ENCODE results near the gene ARMC5.

The ARMC5 gene

GRCh38 chr16:31507617-31507928 lies 48.3 kb downstream of the ARMC5 start:
- peak overlapping the region; percentile 75 for H3K27ac ChIP-seq (ENCODE audit: low read length, poor library complexity, severe bottlenecking)
- peak overlapping the region; percentile 36 for H4K91ac ChIP-seq (ENCODE audit: low read length)
- peak overlapping the region; percentile 98 for H3K9ac ChIP-seq (ENCODE audit: low read length)
- H4K8ac ChIP-seq (ENCODE audit: low read length), result no peak overlapping the region
- peak overlapping the region; percentile 89 for H3K4me2 ChIP-seq (ENCODE audit: low read length, poor library complexity, severe bottlenecking)
- H3K9me3 ChIP-seq (ENCODE audit: control insufficient read depth, low read length), result peaks cover 2% of the 10 kb centered on the region
- peak overlapping the region in 1 of 2 experiments; percentile 80 for H2BK12ac ChIP-seq (ENCODE audit: low read length in 2 of 2)
- H2BK5ac ChIP-seq (ENCODE audit: low read depth, low read length, poor library complexity, severe bottlenecking), result no peak overlapping the region
- peak overlapping the region; percentile 94 to 98 for H3K4ac ChIP-seq (ENCODE audit: low read depth in 1 of 2, low read length in 2 of 2)
- WGBS, result 2% methylated on average over 12 of the region's 12 CpGs
- peaks cover 6 to 21% of the 10 kb centered on the region in 2 experiments for H3K36me3 ChIP-seq (ENCODE audit: control insufficient read depth in 1 of 2, insufficient read depth in 2 of 2, low read depth in 1 of 2, low read length in 2 of 2)
- no peaks in the 10 kb centered on the region for H3K27me3 ChIP-seq (ENCODE audit: control insufficient read depth in 1 of 2, insufficient read depth in 1 of 2, low read length in 2 of 2)
- H3K4me1 ChIP-seq (ENCODE audit: control insufficient read depth, insufficient read depth, low read depth, low read length), result peaks cover 4% of the 10 kb centered on the region
- H2AK5ac ChIP-seq (ENCODE audit: low read length, severe bottlenecking), result peak overlapping the region; percentile 60
- peak overlapping the region; percentile 88 to 91 for H3K14ac ChIP-seq (ENCODE audit: low read length in 2 of 2)
- H3K18ac ChIP-seq (ENCODE audit: low read depth in 1 of 2, low read length in 2 of 2), result peak overlapping the region; percentile 86 to 98
- H3K23ac ChIP-seq (ENCODE audit: low read length in 2 of 2), result peak overlapping the region in 1 of 2 experiments; percentile 94
- H3K4me3 ChIP-seq (ENCODE audit: insufficient read depth in 1 of 2, low read depth in 1 of 2, low read length in 2 of 2), result peak overlapping the region; percentile 94 to 97
- peak overlapping the region; percentile 68 for H2AFZ ChIP-seq (ENCODE audit: low read depth, low read length)
- H2BK15ac ChIP-seq (ENCODE audit: low read depth, poor library complexity, severe bottlenecking), result no peak overlapping the region
- H2BK120ac ChIP-seq (ENCODE audit: low read depth, low read length), result peak overlapping the region; percentile 100
- DNase-seq, result no peak
- peaks cover 16% of the 10 kb centered on the region for H3K79me1 ChIP-seq (replicated peaks; ENCODE audit: low read length, poor library complexity, severe bottlenecking)

GRCh38 chr16:31507929-31508705 lies 48.8 kb downstream of the ARMC5 start, which contains the start of gene RUSF1:
Gene RUSF1, minus strand, starts transcription at chr16:31508391. Its CDS starts 18 bp downstream, at chr16:31508373.
- Histone ChIP-seq H3K18ac (ENCODE audit: low read depth in 1 of 2, low read length in 2 of 2) (peak within 1 kb of the TSS; percentile 98 to 99), H3K4me1 (ENCODE audit: control insufficient read depth, insufficient read depth, low read depth, low read length) (peaks cover 4% of the 10 kb centered on the region), H2BK120ac (ENCODE audit: low read depth, low read length) (peak within 1 kb of the TSS; percentile 100), H2AK5ac (ENCODE audit: low read length, severe bottlenecking) (peak within 1 kb of the TSS; percentile 90), H3K4ac (ENCODE audit: low read depth in 1 of 2, low read length in 2 of 2) (peak within 1 kb of the TSS; percentile 98 to 99), H3K4me3 (ENCODE audit: insufficient read depth in 1 of 2, low read depth in 1 of 2, low read length in 2 of 2) (peak within 1 kb of the TSS; percentile 94 to 97), H3K23ac (ENCODE audit: low read length in 2 of 2) (peak within 1 kb of the TSS; percentile 94 to 100), H3K27ac (ENCODE audit: low read length, poor library complexity, severe bottlenecking) (peak within 1 kb of the TSS; percentile 75), H3K4me2 (ENCODE audit: low read length, poor library complexity, severe bottlenecking) (peak within 1 kb of the TSS; percentile 89), H3K79me1 (replicated peaks; ENCODE audit: low read length, poor library complexity, severe bottlenecking) (peaks cover 16% of the 10 kb centered on the region), H4K91ac (ENCODE audit: low read length) (peak within 1 kb of the TSS; percentile 99), H3K9ac (ENCODE audit: low read length) (peak within 1 kb of the TSS; percentile 98), H4K8ac (ENCODE audit: low read length) (peak within 1 kb of the TSS; percentile 99), H2AFZ (ENCODE audit: low read depth, low read length) (peak within 1 kb of the TSS; percentile 89), H2BK5ac (ENCODE audit: low read depth, low read length, poor library complexity, severe bottlenecking) (peak within 1 kb of the TSS; percentile 98), H2BK12ac (ENCODE audit: low read length in 2 of 2) (peak within 1 kb of the TSS in 1 of 2 experiments; percentile 80), H3K27me3 (ENCODE audit: control insufficient read depth in 1 of 2, insufficient read depth in 1 of 2, low read length in 2 of 2) (no peaks in the 10 kb centered on the region), H3K14ac (ENCODE audit: low read length in 2 of 2) (peak within 1 kb of the TSS; percentile 88 to 91), H2BK15ac (ENCODE audit: low read depth, poor library complexity, severe bottlenecking) (peak within 1 kb of the TSS; percentile 100), H3K9me3 (ENCODE audit: control insufficient read depth, low read length) (peaks cover 5% of the 10 kb centered on the region), H3K36me3 (ENCODE audit: control insufficient read depth in 1 of 2, insufficient read depth in 2 of 2, low read depth in 1 of 2, low read length in 2 of 2) (peaks cover 6 to 21% of the 10 kb centered on the region in 2 experiments)
- DNase-seq, result peak; percentile 91
- under 1% methylated on average over 64 of the region's 65 CpGs for WGBS

GRCh38 chr16:31508706-31509195 lies 49.5 kb downstream of the ARMC5 start:
- H2AK5ac ChIP-seq (ENCODE audit: low read length, severe bottlenecking), result peak overlapping the region; percentile 90
- peak overlapping the region; percentile 99 for H4K8ac ChIP-seq (ENCODE audit: low read length)
- no peaks in the 10 kb centered on the region for H3K27me3 ChIP-seq (ENCODE audit: control insufficient read depth in 1 of 2, insufficient read depth in 1 of 2, low read length in 2 of 2)

GRCh38 chr16:31513126-31513525 lies 53.8 kb downstream of the ARMC5 start:
- WGBS, result 88% methylated on average over 6 of the region's 6 CpGs
- no peak overlapping the region for H2AK5ac ChIP-seq (ENCODE audit: low read length, severe bottlenecking)
- H3K9ac ChIP-seq (ENCODE audit: low read length), result no peak overlapping the region
- H4K8ac ChIP-seq (ENCODE audit: low read length), result no peak overlapping the region
- H3K18ac ChIP-seq (ENCODE audit: low read depth in 1 of 2, low read length in 2 of 2), result no peak overlapping the region
- no peak overlapping the region for H2BK5ac ChIP-seq (ENCODE audit: low read depth, low read length, poor library complexity, severe bottlenecking)
- H3K27ac ChIP-seq (ENCODE audit: low read length, poor library complexity, severe bottlenecking), result no peak overlapping the region
- no peak overlapping the region for H3K4ac ChIP-seq (ENCODE audit: low read depth in 1 of 2, low read length in 2 of 2)
- no peaks in the 10 kb centered on the region for H3K79me1 ChIP-seq (replicated peaks; ENCODE audit: low read length, poor library complexity, severe bottlenecking)
- no peak overlapping the region for H2BK120ac ChIP-seq (ENCODE audit: low read depth, low read length)
- H3K23ac ChIP-seq (ENCODE audit: low read length in 2 of 2), result no peak overlapping the region
- no peak overlapping the region for H3K4me2 ChIP-seq (ENCODE audit: low read length, poor library complexity, severe bottlenecking)
- no peak overlapping the region for H4K91ac ChIP-seq (ENCODE audit: low read length)
- H3K36me3 ChIP-seq (ENCODE audit: control insufficient read depth in 1 of 2, insufficient read depth in 2 of 2, low read depth in 1 of 2, low read length in 2 of 2), result no peaks in the 10 kb centered on the region
- peaks cover 1% of the 10 kb centered on the region for H3K4me1 ChIP-seq (ENCODE audit: control insufficient read depth, insufficient read depth, low read depth, low read length)
- DNase-seq, result peak; percentile 3
- H3K27me3 ChIP-seq (ENCODE audit: control insufficient read depth in 1 of 2, insufficient read depth in 1 of 2, low read length in 2 of 2), result no peaks in the 10 kb centered on the region
- H2BK15ac ChIP-seq (ENCODE audit: low read depth, poor library complexity, severe bottlenecking), result no peak overlapping the region
- H3K4me3 ChIP-seq (ENCODE audit: insufficient read depth in 1 of 2, low read depth in 1 of 2, low read length in 2 of 2), result no peak overlapping the region
- H2BK12ac ChIP-seq (ENCODE audit: low read length in 2 of 2), result no peak overlapping the region
- H3K14ac ChIP-seq (ENCODE audit: low read length in 2 of 2), result no peak overlapping the region
- H2AFZ ChIP-seq (ENCODE audit: low read depth, low read length), result no peak overlapping the region
- H3K9me3 ChIP-seq (ENCODE audit: control insufficient read depth, low read length), result peaks cover 5% of the 10 kb centered on the region

More at GRCh38 chr16:31508706-31509195, 49.5 kb downstream of the ARMC5 start:
- H3K4ac ChIP-seq (ENCODE audit: low read depth in 1 of 2, low read length in 2 of 2), result peak overlapping the region; percentile 98 to 99
- H3K4me1 ChIP-seq (ENCODE audit: control insufficient read depth, insufficient read depth, low read depth, low read length), result peaks cover 4% of the 10 kb centered on the region
- peak overlapping the region; percentile 89 for H2AFZ ChIP-seq (ENCODE audit: low read depth, low read length)
- H3K9me3 ChIP-seq (ENCODE audit: control insufficient read depth, low read length), result peaks cover 5% of the 10 kb centered on the region
- peaks cover 6 to 21% of the 10 kb centered on the region in 2 experiments for H3K36me3 ChIP-seq (ENCODE audit: control insufficient read depth in 1 of 2, insufficient read depth in 2 of 2, low read depth in 1 of 2, low read length in 2 of 2)
- no peak overlapping the region for H4K91ac ChIP-seq (ENCODE audit: low read length)
- peaks cover 16% of the 10 kb centered on the region for H3K79me1 ChIP-seq (replicated peaks; ENCODE audit: low read length, poor library complexity, severe bottlenecking)
- peak overlapping the region; percentile 73 for H3K27ac ChIP-seq (ENCODE audit: low read length, poor library complexity, severe bottlenecking)
- H3K18ac ChIP-seq (ENCODE audit: low read depth in 1 of 2, low read length in 2 of 2), result peak overlapping the region; percentile 98
- H3K9ac ChIP-seq (ENCODE audit: low read length), result peak overlapping the region; percentile 98
- H2BK5ac ChIP-seq (ENCODE audit: low read depth, low read length, poor library complexity, severe bottlenecking), result peak overlapping the region; percentile 98
- no peak for DNase-seq
- no peak overlapping the region for H3K14ac ChIP-seq (ENCODE audit: low read length in 2 of 2)
- no peak overlapping the region for H2BK12ac ChIP-seq (ENCODE audit: low read length in 2 of 2)
- peak overlapping the region; percentile 89 for H3K4me2 ChIP-seq (ENCODE audit: low read length, poor library complexity, severe bottlenecking)
- H2BK120ac ChIP-seq (ENCODE audit: low read depth, low read length), result peak overlapping the region; percentile 42
- peak overlapping the region; percentile 94 to 97 for H3K4me3 ChIP-seq (ENCODE audit: insufficient read depth in 1 of 2, low read depth in 1 of 2, low read length in 2 of 2)
- H2BK15ac ChIP-seq (ENCODE audit: low read depth, poor library complexity, severe bottlenecking), result no peak overlapping the region
- peak overlapping the region in 1 of 2 experiments; percentile 100 for H3K23ac ChIP-seq (ENCODE audit: low read length in 2 of 2)
- 61% methylated on average over 4 of the region's 6 CpGs for WGBS

Measured in mesenchymal stem cell (in vitro differentiated cells and primary cell).